ENCODE data around the gene PNPLA6. TPM values are rescaled to one million over a fixed set of nuclear protein-coding genes. Genes with fewer than 3 reads are reported as not detected.
A peak's percentile ranks its signal among the peaks of the same experiment; 100 is the strongest.

Gene PNPLA6
- total RNA-seq, 4 donors from 2014 or later = 39.7 to 74.1 (median 50.1) TPM

GRCh38 chr19:7519361-7520130, 16.0 kb upstream of the PNPLA6 start:
- H3K27ac ChIP-seq = no peak overlapping the region
- WGBS, 2 donors = 94 to 99% methylated on average over 12 to 17 of the region's 74 CpGs
- no peak for DNase-seq
- intact Hi-C loops (cut with DNase I) = loop anchor here (10.0 kb wide), 1 partner anchor 135 kb away; no protein-coding TSS in a partner anchor
- no peaks in the 10 kb centered on the region for H3K9me3 ChIP-seq
- no peaks in the 10 kb centered on the region for H3K27me3 ChIP-seq
- peaks cover 29 to 61% (median 34%) of the 10 kb centered on the region in 3 donors for H3K4me1 ChIP-seq
- H3K36me3 ChIP-seq = peaks cover 0 to 24% (median 7%) of the 10 kb centered on the region in 3 donors
- H3K4me3 ChIP-seq = no peak overlapping the region
- TF ChIP-seq POLR2A (IDR thresholded peaks at IDR 0.05) (no peak), CTCF (IDR thresholded peaks at IDR 0.05) (no peak)

- no peak overlapping the region for H3K27ac ChIP-seq
- WGBS, 2 donors = 86 to 92% methylated on average over 12 to 17 of the region's 51 CpGs
- H3K9me3 ChIP-seq = no peaks in the 10 kb centered on the region
- H3K36me3 ChIP-seq = peaks cover 4 to 33% (median 11%) of the 10 kb centered on the region in 3 donors
- H3K4me3 ChIP-seq = no peak overlapping the region
- peaks cover 29 to 56% (median 30%) of the 10 kb centered on the region in 3 donors for H3K4me1 ChIP-seq
- no peaks in the 10 kb centered on the region for H3K27me3 ChIP-seq
- no peak for TF ChIP-seq POLR2A (IDR thresholded peaks at IDR 0.05)
- no peak for TF ChIP-seq CTCF (IDR thresholded peaks at IDR 0.05)
- intact Hi-C loops (cut with DNase I) = loop anchor here (10.0 kb wide), 1 partner anchor 136 kb away; no protein-coding TSS in a partner anchor
- no peak for DNase-seq
These were observed 15.1 kb upstream of the PNPLA6 start for GRCh38 chr19:7520131-7521051.

- 41 to 52% methylated on average over 6 of the region's 10 CpGs for WGBS, 2 donors
- Histone ChIP-seq H3K36me3 (peaks cover 4 to 45% (median 18%) of the 10 kb centered on the region in 3 donors), H3K9me3 (no peaks in the 10 kb centered on the region), H3K27me3 (no peaks in the 10 kb centered on the region), H3K27ac (peak overlapping the region; percentile 73 to 86 (median 81)), H3K4me3 (peak overlapping the region in 3 of 4 donors; percentile 71 to 91 (median 89)), H3K4me1 (peaks cover 25 to 48% (median 25%) of the 10 kb centered on the region in 3 donors)
- no peak for DNase-seq
- TF ChIP-seq POLR2A (IDR thresholded peaks at IDR 0.05) (no peak), CTCF (IDR thresholded peaks at IDR 0.05) (no peak)
- intact Hi-C loops (cut with DNase I) = loop anchor here (10.0 kb wide), 1 partner anchor 137 kb away; no protein-coding TSS in a partner anchor
These were observed 13.9 kb upstream of the PNPLA6 start for GRCh38 chr19:7521551-7522071.

GRCh38 chr19:7522072-7522922, 13.2 kb upstream of the PNPLA6 start, which contains the start of gene MCOLN1:
TSS of gene MCOLN1 (plus strand) at chr19:7522624. CDS start at chr19:7522751, 127 bp downstream.
- WGBS, 2 donors = 1 to 2% methylated on average over 29 to 49 of the region's 65 CpGs

More at GRCh38 chr19:7522072-7522922, 13.2 kb upstream of the PNPLA6 start, which contains the start of gene MCOLN1:
- Histone ChIP-seq H3K27ac (peak within 1 kb of the TSS; percentile 73 to 86 (median 81)), H3K4me1 (peaks cover 19 to 41% (median 21%) of the 10 kb centered on the region in 3 donors), H3K36me3 (peaks cover 4 to 52% (median 19%) of the 10 kb centered on the region in 3 donors), H3K4me3 (peak within 1 kb of the TSS; percentile 71 to 91 (median 84)), H3K27me3 (no peaks in the 10 kb centered on the region), H3K9me3 (no peaks in the 10 kb centered on the region)
- TF ChIP-seq CTCF (IDR thresholded peaks at IDR 0.05) = peak in 3 of 6 experiments; percentile 9 to 70 (median 24)
- TF ChIP-seq POLR2A (IDR thresholded peaks at IDR 0.05) = peak in 3 of 4 donors; percentile 67 to 84 (median 73)
- intact Hi-C loops (cut with DNase I) = loop anchor here (10.0 kb wide), 1 partner anchor 137 kb away; no protein-coding TSS in a partner anchor
- peak; percentile 94 for DNase-seq
